Bronchial epithelial cell (primary cell): Measurements from ENCODE around the gene NCBP1. TPM values are rescaled to one million over a fixed set of nuclear protein-coding genes. Genes with fewer than 3 reads are reported as not detected.
A peak's percentile ranks its signal among the peaks of the same experiment; 100 is the strongest.

Experiments
- DNase-seq: peaks from one replicate; pipeline ENCODE4 v3.0.0-alpha.2; 2010; ENCODE audit warnings: low read depth
- FAIRE-seq: peaks from 2 replicates; lab custom pipeline; 2011; peaks lifted over from hg19 to GRCh38; lab: Jason Lieb, UNC
- H3K27me3 ChIP-seq: 2 replicates; pipeline ENCODE4 v1.5.1; 2011; ENCODE audit warnings: low read length; ENCODE audit not compliant: control insufficient read depth, insufficient read depth
- H3K36me3 ChIP-seq: 2 replicates; pipeline ENCODE4 v1.5.1; 2011; ENCODE audit warnings: low read length; ENCODE audit not compliant: control insufficient read depth, insufficient read depth
- H3K4me3 ChIP-seq: 2 replicates; pipeline ENCODE4 v1.5.1; 2011; ENCODE audit warnings: mild to moderate bottlenecking, low read depth, low read length, control low read depth
- CTCF ChIP-seq: IDR thresholded peaks from 2 replicates; pipeline ENCODE4 v1.5.1; 2011; ENCODE audit warnings: mild to moderate bottlenecking, moderate library complexity, low read length, control low read depth, inconsistent platforms; ENCODE audit not compliant: insufficient read depth, severe bottlenecking
- total RNA-seq: library from RNA; depleted of rRNA; stranded (reverse); fragments of >200 nt; gene quantifications from 2 replicates; pipeline ENCODE4 v1.2.1, GENCODE V29; 2014

Gene NCBP1
- total RNA-seq, 1 donor from 2014 or later = 25.0 TPM

GRCh38 chr9:97672403-97672802 lies 38.8 kb downstream of the NCBP1 start:
- peaks cover 16% of the 10 kb centered on the region for H3K36me3 ChIP-seq
- DNase-seq (no peak), FAIRE-seq (no peak)
- no peaks in the 10 kb centered on the region for H3K27me3 ChIP-seq
- no peak overlapping the region for H3K4me3 ChIP-seq
- TF ChIP-seq CTCF = no peak

DNA sequence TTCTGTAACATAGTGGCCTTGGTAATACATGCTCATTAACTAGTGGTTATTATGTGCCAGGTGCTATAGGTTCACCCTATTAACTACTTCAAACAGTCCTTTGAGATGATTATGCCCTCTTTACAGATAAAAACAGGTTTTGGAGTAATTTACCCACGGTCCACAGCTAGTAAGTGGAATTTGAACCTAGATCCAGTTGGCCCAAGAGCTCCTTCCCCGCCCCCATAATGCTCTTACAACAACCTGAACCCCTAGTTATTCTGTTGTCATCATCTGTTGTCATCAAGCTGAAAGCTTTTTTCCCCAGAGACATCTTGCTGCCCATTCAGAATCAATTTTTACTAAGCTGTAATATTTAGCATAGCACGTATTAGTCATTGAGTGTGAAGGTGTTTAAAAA lies 40.3 kb downstream of the NCBP1 start:
- no peak overlapping the region for H3K4me3 ChIP-seq
- FAIRE-seq (no peak), DNase-seq (no peak)
- peaks cover 10% of the 10 kb centered on the region for H3K36me3 ChIP-seq
- no peak for TF ChIP-seq CTCF
- no peaks in the 10 kb centered on the region for H3K27me3 ChIP-seq

GRCh38 chr9:97675655-97676054 lies 42.0 kb downstream of the NCBP1 start:
- no peak for FAIRE-seq
- H3K36me3 ChIP-seq = peaks cover 2% of the 10 kb centered on the region

DNA sequence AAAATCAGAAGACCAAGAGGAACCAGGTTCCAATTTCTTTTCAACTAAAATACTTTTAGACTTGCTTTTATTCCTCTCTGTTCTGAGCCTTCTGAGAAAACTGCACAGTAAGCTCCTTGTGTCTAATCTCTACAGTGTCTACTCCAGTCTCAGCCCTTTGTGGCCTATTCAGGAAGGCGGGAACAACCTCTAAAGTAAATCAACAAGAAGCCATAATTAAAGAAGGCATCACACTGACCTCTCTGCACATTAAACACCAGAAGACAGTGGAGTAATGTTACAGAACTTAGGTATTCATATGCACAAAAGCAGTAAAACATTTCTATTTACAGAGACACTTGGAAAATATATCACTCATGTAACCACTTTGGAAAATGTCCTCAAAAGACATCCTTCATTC lies 48.6 kb downstream of the NCBP1 start:
- Histone ChIP-seq H3K36me3 (peaks cover 6% of the 10 kb centered on the region), H3K4me3 (no peak overlapping the region), H3K27me3 (no peaks in the 10 kb centered on the region)
- FAIRE-seq = no peak
- TF ChIP-seq CTCF = no peak
- DNase-seq = no peak

More at GRCh38 chr9:97675655-97676054, 42.0 kb downstream of the NCBP1 start:
- no peak for DNase-seq
- TF ChIP-seq CTCF = no peak
- no peak overlapping the region for H3K4me3 ChIP-seq
- H3K27me3 ChIP-seq = no peaks in the 10 kb centered on the region

- Histone ChIP-seq H3K4me3 (no peak overlapping the region), H3K27me3 (no peaks in the 10 kb centered on the region), H3K36me3 (peaks cover 13% of the 10 kb centered on the region)
- TF ChIP-seq CTCF = no peak
- DNase-seq (no peak), FAIRE-seq (no peak)
These were observed 55.0 kb downstream of the NCBP1 start for GRCh38 chr9:97688654-97689053.

DNA sequence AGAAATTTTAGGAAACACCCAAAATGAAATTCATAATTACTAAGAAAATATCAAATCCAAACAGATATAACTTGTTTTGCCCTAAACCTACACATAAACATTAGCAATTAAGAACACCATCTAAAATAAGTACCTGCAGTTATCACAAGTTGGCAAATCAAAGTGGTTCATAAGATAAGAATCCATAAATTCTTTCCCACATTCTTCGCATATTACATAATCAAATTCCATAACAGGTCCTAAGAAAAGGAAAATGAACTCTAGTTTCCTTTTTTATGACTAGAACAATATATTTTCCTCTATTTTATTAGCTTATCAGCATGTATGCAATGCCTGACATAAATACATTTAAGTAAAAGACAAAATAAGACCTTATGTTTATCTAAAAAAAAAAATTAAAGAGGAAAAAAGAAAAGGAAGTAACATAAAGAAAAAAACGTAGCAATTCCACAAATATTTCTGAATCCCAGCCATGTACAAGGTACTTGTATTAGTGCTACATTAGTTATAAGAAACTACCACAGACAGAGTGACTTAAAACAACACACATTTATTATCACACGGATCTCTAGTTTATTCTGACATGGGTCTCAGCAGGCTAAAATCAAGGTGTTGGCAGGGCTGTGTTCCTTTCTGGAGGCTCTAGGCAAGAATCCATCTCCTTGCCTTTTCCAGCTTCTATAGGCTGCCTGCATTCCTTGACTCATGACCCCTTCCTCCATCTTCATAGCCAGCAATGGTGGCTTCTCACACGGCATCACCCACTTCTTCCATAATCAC lies 56.0 kb downstream of the NCBP1 start:
- no peak for TF ChIP-seq CTCF
- no peaks in the 10 kb centered on the region for H3K27me3 ChIP-seq
- FAIRE-seq (no peak), DNase-seq (peak; percentile 30)
- H3K4me3 ChIP-seq = no peak overlapping the region
- peaks cover 9% of the 10 kb centered on the region for H3K36me3 ChIP-seq
